NCI-H510A (cell line): ENCODE data around the gene TMEM267.
"Not testable (repeated sequence)": the region's sequence is repeated elsewhere in the genome, so short reads cannot be mapped to it uniquely, and the experiment has no call there.

Experiments
- DNase-seq: peaks from one replicate; lab custom pipeline; 2025; lab: John Stamatoyannopoulos, UW

Gene TMEM267

GRCh38 chr5:43409809-43410271 lies 73.8 kb downstream of the TMEM267 start:
- DNase-seq = peak; percentile 41

- not testable (repeated sequence) for DNase-seq
Observed at GRCh38 chr5:43402524-43403066, 81.1 kb downstream of the TMEM267 start.

- no peak for DNase-seq
Observed at GRCh38 chr5:43401827-43402226, 81.8 kb downstream of the TMEM267 start.

GRCh38 chr5:43400082-43400481 lies 83.6 kb downstream of the TMEM267 start:
- DNase-seq = no peak

GRCh38 chr5:43396762-43397304 lies 86.8 kb downstream of the TMEM267 start:
- DNase-seq = no peak
